ENCODE results near the gene RASAL3.

RASAL3 gene

DNA sequence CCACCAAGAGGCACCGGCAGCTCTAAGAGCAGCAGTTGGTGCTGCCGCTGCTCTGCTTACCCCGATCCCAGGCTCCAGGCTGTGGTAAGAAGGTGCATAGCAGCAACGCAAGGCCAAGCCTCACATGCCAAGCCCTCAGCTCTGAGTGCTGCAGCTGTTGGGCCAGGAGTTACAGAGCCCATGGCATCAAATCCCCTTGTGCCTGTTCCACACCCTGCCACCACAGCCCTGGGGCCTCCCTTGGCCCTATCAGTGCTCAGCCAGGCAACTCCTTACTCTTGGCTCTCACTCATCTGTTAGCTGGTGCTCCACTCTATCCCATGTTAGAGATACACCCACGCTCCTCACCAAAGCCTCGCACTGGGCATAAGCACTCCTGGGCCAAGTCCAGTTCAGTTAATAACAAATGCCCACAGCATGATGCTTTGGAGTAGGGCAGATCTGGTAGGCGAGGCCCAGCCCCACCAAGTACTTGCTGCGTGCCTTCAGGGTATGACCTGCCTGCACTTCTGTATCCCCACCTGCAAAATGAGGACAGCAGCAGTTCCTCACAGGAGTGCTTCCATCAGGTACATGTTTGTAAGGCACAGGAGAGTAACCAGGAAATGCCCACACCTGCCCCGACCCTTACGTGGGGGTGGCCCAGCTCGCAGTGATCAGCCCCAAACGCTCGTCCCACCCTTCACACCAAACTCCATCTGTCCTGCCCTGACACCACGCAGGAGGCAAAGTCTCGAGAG, 61.8 kb downstream of the RASAL3 start:
- no peak overlapping the region for H3K4me3 ChIP-seq (ENCODE audit: low read depth, low read length)
- TF ChIP-seq MYC (IDR thresholded peaks at IDR 0.05; ENCODE audit: low read depth, low read length) (no peak), POLR2A (IDR thresholded peaks at IDR 0.05; ENCODE audit: extremely low read depth, insufficient read length) (no peak)
- TF ChIP-seq, protein P1, sequence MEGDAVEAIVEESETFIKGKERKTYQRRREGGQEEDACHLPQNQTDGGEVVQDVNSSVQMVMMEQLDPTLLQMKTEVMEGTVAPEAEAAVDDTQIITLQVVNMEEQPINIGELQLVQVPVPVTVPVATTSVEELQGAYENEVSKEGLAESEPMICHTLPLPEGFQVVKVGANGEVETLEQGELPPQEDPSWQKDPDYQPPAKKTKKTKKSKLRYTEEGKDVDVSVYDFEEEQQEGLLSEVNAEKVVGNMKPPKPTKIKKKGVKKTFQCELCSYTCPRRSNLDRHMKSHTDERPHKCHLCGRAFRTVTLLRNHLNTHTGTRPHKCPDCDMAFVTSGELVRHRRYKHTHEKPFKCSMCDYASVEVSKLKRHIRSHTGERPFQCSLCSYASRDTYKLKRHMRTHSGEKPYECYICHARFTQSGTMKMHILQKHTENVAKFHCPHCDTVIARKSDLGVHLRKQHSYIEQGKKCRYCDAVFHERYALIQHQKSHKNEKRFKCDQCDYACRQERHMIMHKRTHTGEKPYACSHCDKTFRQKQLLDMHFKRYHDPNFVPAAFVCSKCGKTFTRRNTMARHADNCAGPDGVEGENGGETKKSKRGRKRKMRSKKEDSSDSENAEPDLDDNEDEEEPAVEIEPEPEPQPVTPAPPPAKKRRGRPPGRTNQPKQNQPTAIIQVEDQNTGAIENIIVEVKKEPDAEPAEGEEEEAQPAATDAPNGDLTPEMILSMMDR (IDR thresholded peaks at IDR 0.05; ENCODE audit: low read depth, low read length) = no peak
- TF ChIP-seq, protein P2, sequence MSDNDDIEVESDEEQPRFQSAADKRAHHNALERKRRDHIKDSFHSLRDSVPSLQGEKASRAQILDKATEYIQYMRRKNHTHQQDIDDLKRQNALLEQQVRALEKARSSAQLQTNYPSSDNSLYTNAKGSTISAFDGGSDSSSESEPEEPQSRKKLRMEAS (IDR thresholded peaks at IDR 0.05; ENCODE audit: low read depth, low read length) = no peak
- no peak for DNase-seq (ENCODE audit: low read depth)

Measured in NB4 (cell line).